ENCODE data around the gene DCXR.

GRCh38 chr17:81999587-81999975 is 37.9 kb downstream of the DCXR start:
- TF ChIP-seq CTCF (conservative IDR thresholded peaks at IDR 0.05; ENCODE audit: low read depth, low read length) (no peak), EZH2 (IDR thresholded peaks at IDR 0.05; ENCODE audit: borderline replicate concordance, low read depth, low read length, poor library complexity, severe bottlenecking) (no peak)

Data from A673 (cell line).